GM21717 (cell line): ENCODE results near the gene DGKE.

ENCODE experiments used
- ATAC-seq: cut with Tn5 transposase; IDR thresholded peaks from one replicate; pipeline ENCODE4 v1.9.1; 2021; ENCODE audit warnings: mild to moderate bottlenecking, moderate library complexity; ENCODE audit not compliant: unreplicated experiment

Gene DGKE

DNA sequence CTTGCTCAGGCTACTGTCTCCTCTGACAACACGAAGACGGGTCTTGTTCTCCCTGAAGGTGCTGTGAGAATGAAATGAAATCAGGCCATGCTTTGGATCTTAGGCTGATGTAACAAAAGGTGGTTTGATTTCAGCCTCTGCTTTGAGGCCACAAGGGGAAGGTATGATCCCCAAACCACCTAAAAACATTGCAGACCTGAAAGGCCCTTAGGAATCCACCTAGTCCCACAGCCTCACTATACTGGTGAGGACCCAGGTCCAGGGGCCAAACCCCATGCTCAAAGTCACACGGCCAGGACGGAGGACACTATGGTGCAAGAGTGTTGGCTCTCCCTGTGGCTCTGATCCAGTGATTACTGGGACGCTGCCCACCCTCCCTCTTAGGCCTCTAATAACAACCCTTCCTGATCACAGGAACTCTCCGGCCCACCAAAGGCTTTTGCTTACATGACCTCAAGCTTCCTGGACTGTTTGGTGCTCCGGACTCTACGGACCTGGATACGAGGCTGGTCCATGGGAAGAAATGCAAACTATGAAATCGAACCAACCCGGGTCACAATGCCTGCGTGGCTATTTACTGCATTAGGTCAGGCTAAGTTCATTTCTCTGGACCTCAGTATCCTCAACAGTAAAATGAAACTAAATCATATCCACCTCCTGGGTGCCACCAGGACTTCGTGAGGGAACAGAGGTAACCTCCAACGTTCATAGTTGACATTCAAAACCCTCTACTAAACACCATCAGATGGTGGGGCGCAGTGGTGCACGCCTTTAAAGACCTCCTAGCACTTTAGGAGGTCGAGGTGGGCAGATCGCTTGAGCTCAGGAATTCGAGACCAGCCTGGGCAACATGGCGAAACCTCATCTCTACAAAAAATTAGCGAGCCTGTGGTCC, 78.4 kb downstream of the DGKE start:
- no peak for ATAC-seq

DNA sequence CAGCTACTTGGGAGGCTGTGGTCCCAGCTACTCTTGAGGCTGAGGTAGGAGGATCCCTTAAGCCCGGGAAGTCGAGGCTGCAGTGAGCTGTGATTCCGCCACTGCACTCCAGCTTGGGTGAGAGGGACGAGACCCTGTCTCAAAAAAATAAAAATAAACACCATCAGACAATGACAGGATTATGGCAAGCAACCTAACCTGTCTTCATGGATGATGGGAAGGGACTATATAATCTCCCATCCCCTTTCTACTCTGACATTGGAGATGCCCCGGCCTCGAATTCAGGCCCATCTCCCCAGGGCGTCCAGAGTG, 79.0 kb downstream of the DGKE start:
- ATAC-seq, result no peak

DNA sequence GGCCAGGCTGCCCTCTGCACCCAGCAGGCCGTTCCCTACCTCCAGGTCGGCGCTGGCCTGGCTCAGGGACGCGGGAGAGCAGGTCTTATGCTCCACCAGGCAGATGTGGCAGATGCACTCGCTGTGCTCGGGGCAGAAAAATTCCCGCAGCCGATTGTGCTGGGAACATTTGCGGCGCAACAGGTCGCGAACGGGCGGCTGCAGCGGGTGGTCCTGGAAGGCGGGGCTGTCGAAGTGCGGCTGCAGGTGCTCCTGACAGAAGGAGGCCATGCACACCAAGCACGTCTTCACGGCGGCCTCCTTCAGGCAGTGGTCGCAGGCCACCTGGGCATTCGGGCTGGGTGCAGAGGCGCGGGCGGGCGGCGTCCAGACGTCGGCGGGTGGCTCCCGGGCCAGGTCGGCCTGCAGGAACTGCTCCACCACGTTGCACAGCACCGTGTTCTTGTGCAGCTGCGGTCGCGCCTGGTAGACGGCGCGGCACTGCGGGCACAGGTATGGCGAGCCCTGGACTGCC, 79.5 kb downstream of the DGKE start:
- ATAC-seq, result peak; percentile 40

DNA sequence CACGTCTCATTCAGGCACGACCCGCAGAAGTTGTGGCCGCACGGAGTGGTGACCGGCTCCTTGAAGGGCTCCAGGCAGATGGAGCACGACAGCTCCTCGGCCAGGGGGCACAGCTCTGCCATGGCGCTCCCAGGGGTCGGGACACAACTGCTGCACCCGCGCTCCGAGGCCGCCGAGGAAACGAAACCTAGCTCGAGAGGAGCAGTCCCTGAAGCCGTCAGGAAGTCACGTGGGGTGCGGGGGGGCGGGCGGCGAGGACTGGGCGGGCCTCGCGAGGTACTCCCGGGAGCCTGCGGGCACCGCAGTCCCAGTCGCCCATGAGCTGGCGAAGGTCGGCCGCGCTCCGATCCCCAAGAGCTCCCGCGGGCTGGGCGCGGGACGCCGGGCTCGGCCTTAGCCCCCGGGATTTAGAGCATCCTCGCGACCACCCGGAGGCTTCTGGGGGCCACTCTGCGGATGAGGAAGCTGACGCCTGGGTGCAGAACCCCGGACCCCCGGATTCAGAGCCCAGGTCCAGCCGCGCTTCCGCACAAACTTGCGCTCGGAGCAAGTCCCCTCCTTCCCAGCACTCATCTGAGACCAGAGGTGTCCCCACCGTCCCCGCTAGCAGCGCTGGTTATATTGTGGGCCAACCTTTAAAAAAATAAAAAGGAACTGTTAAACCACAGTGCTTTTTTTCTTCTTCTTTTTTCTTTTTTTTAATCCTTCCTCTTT, 80.1 kb downstream of the DGKE start, which contains the start of gene TRIM25:
Gene TRIM25, minus strand, starts transcription at position 183 of the 714 bp plus-strand sequence. Its CDS starts 61 bp downstream, at position 122.
- ATAC-seq, result peak; percentile 76

DNA sequence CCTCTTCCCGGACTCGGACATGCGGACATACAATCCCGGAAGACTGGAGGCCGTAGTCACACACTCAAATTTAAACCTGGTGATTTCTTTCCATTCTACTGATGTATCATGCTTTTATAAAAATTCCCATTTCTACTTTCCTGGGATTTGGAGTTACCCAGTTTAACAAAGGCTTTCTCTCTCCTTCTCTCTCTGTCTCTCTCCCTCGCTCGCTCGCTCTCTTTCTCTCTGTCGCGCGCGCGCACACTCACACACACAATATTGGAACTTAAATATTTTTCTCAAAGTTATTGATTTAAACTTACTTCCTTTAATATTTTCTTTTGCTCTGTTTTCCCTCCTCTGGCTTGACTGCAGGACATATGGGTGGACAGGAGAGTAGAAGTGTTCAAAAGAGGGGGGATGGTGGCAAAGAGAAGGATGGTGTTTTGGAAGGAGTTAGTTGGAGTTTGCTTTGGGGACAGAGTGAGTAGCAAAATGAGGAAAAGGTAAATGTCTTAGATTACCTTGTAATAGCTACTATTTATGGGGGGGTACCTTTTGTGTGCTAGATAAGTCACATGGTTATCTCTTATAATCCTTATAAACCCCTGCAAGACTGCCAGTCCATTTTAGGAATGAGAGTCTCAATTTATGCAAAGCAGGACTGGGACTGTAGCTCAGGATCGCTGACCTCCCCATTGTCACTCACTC, 80.8 kb downstream of the DGKE start:
- ATAC-seq, result no peak

DNA sequence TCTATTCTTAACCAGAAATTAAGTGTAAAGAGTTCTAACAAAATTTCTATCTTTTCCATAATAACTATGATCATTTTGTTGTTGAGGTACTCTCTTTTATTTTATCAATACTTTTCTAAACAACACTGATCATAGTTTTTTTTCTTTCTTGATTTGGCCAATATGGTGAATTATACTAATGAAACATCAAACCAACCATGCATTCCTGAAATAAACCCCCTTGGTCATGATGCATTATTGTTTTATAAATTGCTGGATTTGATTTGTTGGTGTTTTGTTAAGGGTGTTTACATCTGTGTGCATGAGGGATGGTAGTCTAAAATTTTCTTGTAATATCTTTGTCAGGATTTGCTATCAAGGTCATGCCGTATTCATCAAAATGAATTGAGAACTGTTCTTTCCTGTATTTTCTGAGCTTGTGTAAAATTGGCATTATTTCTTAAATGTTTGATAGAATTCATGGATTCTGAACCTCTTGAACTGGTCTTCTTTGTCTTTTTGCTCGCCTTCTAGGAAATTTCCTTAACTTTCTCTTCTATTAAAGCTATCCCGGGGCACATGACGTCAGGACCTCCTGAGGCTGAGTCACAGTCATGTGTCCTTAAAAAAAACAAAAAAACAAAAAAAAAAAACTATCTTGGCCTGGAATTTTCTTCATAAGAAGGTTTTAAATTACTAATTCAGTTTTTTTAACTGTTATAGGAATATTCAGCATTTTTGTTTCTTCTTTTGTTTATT, 83.8 kb downstream of the DGKE start:
- ATAC-seq, result no peak

DNA sequence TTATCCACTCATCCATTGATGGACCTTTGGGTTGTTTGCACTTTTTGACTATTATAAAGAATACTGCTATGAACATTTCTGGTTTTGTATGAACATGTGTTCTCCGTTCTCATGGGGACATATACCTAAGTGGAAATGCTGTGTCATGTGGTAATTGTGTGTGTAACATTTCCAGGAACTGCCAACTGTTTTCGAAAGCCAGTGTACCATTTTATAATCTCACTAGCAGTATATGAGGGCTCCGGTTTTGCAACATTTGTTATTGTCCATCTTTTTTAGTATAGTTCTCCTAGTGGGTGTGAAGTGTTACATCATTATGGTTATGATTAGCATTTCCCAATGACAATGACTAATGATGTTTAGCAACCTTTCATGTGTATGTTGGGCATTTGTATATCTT, 85.0 kb downstream of the DGKE start:
- ATAC-seq, result no peak
